Measurements from ENCODE around the gene GLB1L2. TPM values are rescaled to one million over a fixed set of nuclear protein-coding genes. Genes with fewer than 3 reads are reported as not detected.

Gene GLB1L2
- polyA plus RNA-seq, 1 experiment: 0.18 TPM

- Histone ChIP-seq H3K36me3 (ENCODE audit: control insufficient read depth, insufficient read depth, low read length) (no peaks in the 10 kb centered on the region), H3K4me3 (ENCODE audit: low read depth, low read length) (no peak overlapping the region), H3K27me3 (ENCODE audit: control insufficient read depth, insufficient read depth, low read length) (no peaks in the 10 kb centered on the region)
- TF ChIP-seq CTCF (IDR thresholded peaks at IDR 0.05; ENCODE audit: insufficient read depth, low read depth, low read length): no peak
- ChIA-PET POLR2A (no interaction called here), CTCF (interaction anchor here (0.8 kb wide), 1 partner anchor 11 kb away, joined by 3 read pairs; no protein-coding TSS in a partner anchor)
- no peak for DNase-seq (ENCODE audit: low read depth)
Measured at GRCh38 chr11:134345237-134345550, 13.4 kb downstream of the GLB1L2 start.

DNA sequence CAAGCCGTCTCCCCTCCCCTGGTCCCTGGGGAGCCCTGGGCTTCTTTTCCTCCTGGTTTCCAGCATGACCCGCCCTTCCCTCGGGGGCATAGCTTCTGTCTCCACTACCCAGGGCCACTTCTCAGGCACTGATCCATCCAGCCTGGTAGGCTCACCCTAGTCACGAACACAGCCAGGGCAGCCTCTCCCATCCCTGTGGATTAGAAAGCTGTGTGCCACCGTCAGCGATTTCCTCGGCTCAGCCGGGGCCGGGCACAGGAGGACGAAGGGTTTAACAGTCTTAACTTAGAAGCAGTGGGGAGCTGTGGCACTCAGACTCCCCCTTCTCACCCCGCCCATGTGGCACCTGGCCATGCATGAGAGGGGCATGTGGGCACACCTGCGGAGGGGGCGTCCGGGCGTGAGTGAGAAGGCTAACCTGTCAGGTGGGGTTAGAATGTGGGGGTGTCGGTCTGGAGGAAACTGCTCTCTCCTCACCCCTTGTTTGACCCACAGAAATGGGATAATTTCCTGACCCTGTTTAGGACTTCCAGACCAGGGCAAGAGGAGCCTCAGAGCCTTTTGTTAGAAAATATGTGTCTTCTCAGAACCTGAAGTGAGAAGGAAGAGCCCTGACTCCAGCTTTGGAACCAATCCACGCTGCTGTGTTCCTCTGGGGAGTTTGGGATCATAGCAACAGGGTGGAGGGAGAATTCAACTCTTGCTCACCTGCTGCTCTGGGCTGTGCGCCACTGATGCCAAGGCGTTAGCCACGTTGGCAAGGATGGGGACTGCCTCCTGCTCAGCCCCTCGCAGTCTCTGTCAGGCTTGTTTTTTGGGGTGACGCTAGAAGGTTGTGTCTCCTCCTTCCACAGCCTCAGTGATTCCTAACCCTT is 14.6 kb downstream of the GLB1L2 start:
- no peak overlapping the region for H3K4me3 ChIP-seq (ENCODE audit: low read depth, low read length)
- H3K27me3 ChIP-seq (ENCODE audit: control insufficient read depth, insufficient read depth, low read length): no peaks in the 10 kb centered on the region
- ChIA-PET POLR2A (no interaction called here), CTCF (no interaction called here)
- H3K36me3 ChIP-seq (ENCODE audit: control insufficient read depth, insufficient read depth, low read length): no peaks in the 10 kb centered on the region
- no peak for TF ChIP-seq CTCF (IDR thresholded peaks at IDR 0.05; ENCODE audit: insufficient read depth, low read depth, low read length)
- no peak for DNase-seq (ENCODE audit: low read depth)

- H3K36me3 ChIP-seq (ENCODE audit: control insufficient read depth, insufficient read depth, low read length): no peaks in the 10 kb centered on the region
- no peak for TF ChIP-seq CTCF (IDR thresholded peaks at IDR 0.05; ENCODE audit: insufficient read depth, low read depth, low read length)
- DNase-seq (ENCODE audit: low read depth): no peak
- H3K27me3 ChIP-seq (ENCODE audit: control insufficient read depth, insufficient read depth, low read length): no peaks in the 10 kb centered on the region
- H3K4me3 ChIP-seq (ENCODE audit: low read depth, low read length): no peak overlapping the region
- CTCF ChIA-PET: no interaction called here
- POLR2A ChIA-PET: no interaction called here
Measured at GRCh38 chr11:134346976-134347350, 15.2 kb downstream of the GLB1L2 start.

DNA sequence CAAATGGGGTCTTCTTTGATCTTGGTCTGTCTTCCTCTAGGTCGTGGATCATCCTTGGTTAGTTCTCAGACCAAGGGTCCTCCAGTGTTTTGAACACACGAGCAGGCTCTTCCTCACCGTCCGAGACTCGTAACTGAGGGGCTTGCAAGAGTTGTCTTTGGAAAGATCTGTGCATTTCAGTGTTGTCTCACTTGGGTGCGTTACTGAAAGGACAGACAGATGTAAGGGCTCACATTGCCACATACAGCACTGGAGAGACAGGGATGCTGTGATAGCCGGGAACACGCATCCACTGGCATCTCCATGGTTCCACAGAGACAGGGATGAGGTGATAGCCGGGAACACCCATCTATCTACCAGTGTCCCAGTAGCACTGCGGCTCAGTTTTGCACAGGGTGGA is 15.7 kb downstream of the GLB1L2 start:
- ChIA-PET CTCF (no interaction called here), POLR2A (no interaction called here)
- H3K4me3 ChIP-seq (ENCODE audit: low read depth, low read length): no peak overlapping the region
- no peak for TF ChIP-seq CTCF (IDR thresholded peaks at IDR 0.05; ENCODE audit: insufficient read depth, low read depth, low read length)
- no peaks in the 10 kb centered on the region for H3K36me3 ChIP-seq (ENCODE audit: control insufficient read depth, insufficient read depth, low read length)
- DNase-seq (ENCODE audit: low read depth): no peak
- H3K27me3 ChIP-seq (ENCODE audit: control insufficient read depth, insufficient read depth, low read length): no peaks in the 10 kb centered on the region

- DNase-seq (ENCODE audit: low read depth): no peak
- ChIA-PET POLR2A (no interaction called here), CTCF (no interaction called here)
- H3K36me3 ChIP-seq (ENCODE audit: control insufficient read depth, insufficient read depth, low read length): no peaks in the 10 kb centered on the region
- no peak overlapping the region for H3K4me3 ChIP-seq (ENCODE audit: low read depth, low read length)
- no peaks in the 10 kb centered on the region for H3K27me3 ChIP-seq (ENCODE audit: control insufficient read depth, insufficient read depth, low read length)
- no peak for TF ChIP-seq CTCF (IDR thresholded peaks at IDR 0.05; ENCODE audit: insufficient read depth, low read depth, low read length)
Measured at GRCh38 chr11:134349109-134349801, 17.5 kb downstream of the GLB1L2 start.
